Progenitor cell of endocrine pancreas (in vitro differentiated cells): ENCODE data around the gene RNASE8. TPM values are rescaled to one million over a fixed set of nuclear protein-coding genes. Genes with fewer than 3 reads are reported as not detected.

Experiments
- DNase-seq: peaks from one replicate; pipeline ENCODE4 v3.0.0; 2021; ENCODE audit warnings: low spot score; ENCODE audit not compliant: unreplicated experiment
- H3K27ac Mint-ChIP-seq: 2 replicates; pipeline ENCODE4 v1.8.0; 2021; ENCODE audit warnings: mild to moderate bottlenecking, moderate library complexity, mixed read lengths
- H3K27me3 Mint-ChIP-seq: 2 replicates; pipeline ENCODE4 v1.8.0; 2021; ENCODE audit warnings: mixed read lengths
- H3K36me3 Mint-ChIP-seq: 2 replicates; pipeline ENCODE4 v1.8.0; 2022; ENCODE audit warnings: mixed read lengths; ENCODE audit not compliant: insufficient read depth
- H3K4me1 Mint-ChIP-seq: 2 replicates; pipeline ENCODE4 v1.8.0; 2021; ENCODE audit warnings: low read depth, mixed read lengths
- H3K4me3 Mint-ChIP-seq: 2 replicates; pipeline ENCODE4 v1.8.0; 2021; ENCODE audit warnings: low read depth, mild to moderate bottlenecking, moderate library complexity, mixed read lengths
- H3K9me3 Mint-ChIP-seq: 2 replicates; pipeline ENCODE4 v1.8.0; 2021; ENCODE audit warnings: low read depth, mixed read lengths
- total RNA-seq: library from RNA; stranded (reverse); gene quantifications from 2 replicates; pipeline ENCODE4 v1.2.1, GENCODE V29; 2021
- TF ChIP-seq, protein P1 (sequence below): fragments of 200-600 bp; sonication (generic); IDR thresholded peaks from one replicate; pipeline ENCODE4 v1.5.0; 2021; ENCODE audit warnings: antibody characterized with exemption, mild to moderate bottlenecking; ENCODE audit not compliant: unreplicated experiment

RNASE8 gene
- total RNA-seq, 1 donor from 2014 or later, result not detected

DNA sequence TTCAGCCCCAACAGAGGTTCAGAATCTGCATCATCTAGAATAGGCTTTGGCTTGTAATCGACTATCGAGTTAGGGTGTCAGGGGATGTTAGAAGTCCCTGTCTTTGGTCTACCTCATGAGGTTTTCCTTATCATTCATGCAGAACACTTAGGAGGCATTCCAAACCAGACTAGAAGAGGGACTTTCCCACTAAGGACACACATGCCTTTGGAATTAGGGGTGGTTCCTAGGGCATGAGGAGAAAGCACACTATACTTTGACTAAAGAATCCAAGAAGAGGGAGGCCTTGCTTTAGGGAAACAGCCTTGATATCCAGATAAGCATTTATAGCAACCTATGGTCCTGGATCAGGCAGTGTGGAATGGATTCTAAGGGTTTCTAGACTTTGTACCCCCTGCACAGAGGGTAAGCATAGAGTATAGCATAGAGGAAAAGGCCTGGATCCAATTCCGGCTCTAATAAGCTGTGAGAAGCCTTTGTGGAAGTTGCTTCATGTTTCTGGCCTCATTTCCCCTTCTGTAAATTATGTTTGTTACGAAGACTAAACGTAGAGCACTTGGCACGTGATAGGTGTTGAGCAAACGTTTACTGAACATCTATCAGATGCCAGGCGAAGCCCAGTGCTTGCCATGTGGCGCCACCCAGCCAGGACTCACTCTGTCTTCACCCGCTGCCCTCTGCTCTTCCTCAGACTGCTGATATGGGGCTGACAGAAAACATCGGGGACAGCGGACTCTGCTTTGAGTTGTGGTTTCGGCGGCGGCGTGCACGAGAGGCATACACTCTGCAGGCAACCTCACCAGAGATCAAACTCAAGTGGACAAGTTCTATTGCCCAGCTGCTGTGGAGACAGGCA, 27.6 kb downstream of the RNASE8 start:
- no peak overlapping the region for H3K27ac Mint-ChIP-seq
- H3K36me3 Mint-ChIP-seq, result peaks cover 30% of the 10 kb centered on the region
- H3K27me3 Mint-ChIP-seq, result no peaks in the 10 kb centered on the region
- H3K4me3 Mint-ChIP-seq, result no peak overlapping the region
- no peaks in the 10 kb centered on the region for H3K9me3 Mint-ChIP-seq
- no peaks in the 10 kb centered on the region for H3K4me1 Mint-ChIP-seq
- TF ChIP-seq, protein P1, sequence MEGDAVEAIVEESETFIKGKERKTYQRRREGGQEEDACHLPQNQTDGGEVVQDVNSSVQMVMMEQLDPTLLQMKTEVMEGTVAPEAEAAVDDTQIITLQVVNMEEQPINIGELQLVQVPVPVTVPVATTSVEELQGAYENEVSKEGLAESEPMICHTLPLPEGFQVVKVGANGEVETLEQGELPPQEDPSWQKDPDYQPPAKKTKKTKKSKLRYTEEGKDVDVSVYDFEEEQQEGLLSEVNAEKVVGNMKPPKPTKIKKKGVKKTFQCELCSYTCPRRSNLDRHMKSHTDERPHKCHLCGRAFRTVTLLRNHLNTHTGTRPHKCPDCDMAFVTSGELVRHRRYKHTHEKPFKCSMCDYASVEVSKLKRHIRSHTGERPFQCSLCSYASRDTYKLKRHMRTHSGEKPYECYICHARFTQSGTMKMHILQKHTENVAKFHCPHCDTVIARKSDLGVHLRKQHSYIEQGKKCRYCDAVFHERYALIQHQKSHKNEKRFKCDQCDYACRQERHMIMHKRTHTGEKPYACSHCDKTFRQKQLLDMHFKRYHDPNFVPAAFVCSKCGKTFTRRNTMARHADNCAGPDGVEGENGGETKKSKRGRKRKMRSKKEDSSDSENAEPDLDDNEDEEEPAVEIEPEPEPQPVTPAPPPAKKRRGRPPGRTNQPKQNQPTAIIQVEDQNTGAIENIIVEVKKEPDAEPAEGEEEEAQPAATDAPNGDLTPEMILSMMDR, result no peak
- no peak for DNase-seq

GRCh38 chr14:21086908-21087293, 29.3 kb downstream of the RNASE8 start:
- no peak for DNase-seq
- Mint-ChIP-seq H3K27ac (peak overlapping the region; percentile 29), H3K4me3 (no peak overlapping the region), H3K27me3 (no peaks in the 10 kb centered on the region), H3K4me1 (no peaks in the 10 kb centered on the region), H3K36me3 (peaks cover 36% of the 10 kb centered on the region), H3K9me3 (no peaks in the 10 kb centered on the region)
- TF ChIP-seq, protein P1, result no peak

DNA sequence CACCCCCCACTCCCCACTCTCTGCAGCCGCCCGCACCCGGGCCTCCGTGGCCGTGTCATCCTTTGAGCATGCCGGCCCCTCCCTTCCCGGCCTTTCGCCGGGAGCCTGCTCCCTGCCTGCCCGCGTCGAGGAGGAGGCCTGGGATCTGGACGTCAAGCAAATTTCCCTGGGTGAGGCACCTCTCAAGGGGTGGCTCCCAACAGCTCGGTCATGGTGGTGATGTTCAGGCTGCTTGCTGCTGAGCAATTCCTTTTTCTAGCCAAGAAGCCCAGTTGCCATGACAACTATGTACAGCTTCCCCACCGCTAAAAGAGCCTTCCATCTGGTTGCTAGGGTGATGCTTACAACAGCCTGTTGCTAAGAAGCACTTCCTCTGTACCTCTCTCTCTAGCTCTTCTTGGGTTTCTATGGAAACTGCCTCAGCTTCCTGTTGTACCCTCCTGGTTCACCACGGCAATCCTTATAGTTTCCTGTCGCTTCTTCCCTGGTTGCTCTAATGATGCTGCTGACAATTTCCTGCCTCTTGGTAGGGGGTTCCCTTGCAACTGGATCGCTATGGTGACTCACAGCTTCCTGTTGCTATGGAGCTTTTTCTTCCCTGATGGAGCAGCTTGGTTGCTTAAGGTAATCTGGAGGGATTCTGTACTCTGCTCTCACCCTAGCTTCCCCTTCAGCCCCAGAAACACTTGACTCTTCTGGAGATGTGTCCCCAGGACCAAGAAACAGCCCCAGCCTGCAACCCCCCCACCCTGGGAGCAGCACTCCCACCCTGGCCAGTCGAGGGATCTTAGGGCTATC, 29.9 kb downstream of the RNASE8 start:
- Mint-ChIP-seq H3K27ac (no peak overlapping the region), H3K36me3 (peaks cover 35% of the 10 kb centered on the region), H3K4me3 (no peak overlapping the region), H3K9me3 (no peaks in the 10 kb centered on the region), H3K4me1 (no peaks in the 10 kb centered on the region), H3K27me3 (no peaks in the 10 kb centered on the region)
- DNase-seq, result no peak
- TF ChIP-seq, protein P1, result no peak

- no peak overlapping the region for H3K27ac Mint-ChIP-seq
- no peak overlapping the region for H3K4me3 Mint-ChIP-seq
- peaks cover 41% of the 10 kb centered on the region for H3K36me3 Mint-ChIP-seq
Observed at GRCh38 chr14:21088687-21089086, 31.1 kb downstream of the RNASE8 start.

DNA sequence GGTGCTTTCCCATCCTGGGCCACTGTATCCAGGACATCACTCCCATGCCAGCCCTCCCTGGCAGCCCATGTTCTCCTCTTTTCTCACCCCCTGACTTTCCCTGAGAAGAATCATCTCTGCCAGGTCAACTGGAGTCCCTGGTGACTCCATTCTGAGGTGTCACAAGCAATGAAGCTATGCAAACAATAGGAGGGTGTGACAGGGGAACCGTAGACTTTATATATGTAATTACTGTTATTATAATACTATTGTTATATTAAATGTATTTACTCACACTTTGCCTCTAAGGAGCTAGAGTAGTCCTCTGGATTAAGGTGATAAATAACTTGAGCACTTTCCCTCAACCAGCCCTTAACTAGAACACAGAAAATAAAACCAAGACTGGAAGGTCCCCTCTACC, 31.6 kb downstream of the RNASE8 start:
- H3K36me3 Mint-ChIP-seq, result peaks cover 42% of the 10 kb centered on the region
- no peaks in the 10 kb centered on the region for H3K9me3 Mint-ChIP-seq
- H3K4me1 Mint-ChIP-seq, result peaks cover 12% of the 10 kb centered on the region
- no peak for DNase-seq
- no peak overlapping the region for H3K4me3 Mint-ChIP-seq
- H3K27ac Mint-ChIP-seq, result no peak overlapping the region
- H3K27me3 Mint-ChIP-seq, result no peaks in the 10 kb centered on the region
- TF ChIP-seq, protein P1, result no peak

More at GRCh38 chr14:21088687-21089086, 31.1 kb downstream of the RNASE8 start:
- DNase-seq, result no peak
- H3K27me3 Mint-ChIP-seq, result no peaks in the 10 kb centered on the region
- TF ChIP-seq, protein P1, result no peak
- no peaks in the 10 kb centered on the region for H3K9me3 Mint-ChIP-seq
- peaks cover 7% of the 10 kb centered on the region for H3K4me1 Mint-ChIP-seq
